HG02678 (cell line): ENCODE results near the gene DCAF5.
"Not testable (repeated sequence)": the region's sequence is repeated elsewhere in the genome, so short reads cannot be mapped to it uniquely, and the experiment has no call there.

Experiments used
- ATAC-seq: cut with Tn5 transposase; IDR thresholded peaks from one replicate; pipeline ENCODE4 v1.9.1; 2021; ENCODE audit warnings: mild to moderate bottlenecking, moderate library complexity; ENCODE audit not compliant: unreplicated experiment

The DCAF5 gene

GRCh38 chr14:69044296-69044695 is 108.6 kb downstream of the DCAF5 start:
- ATAC-seq, result no peak

DNA sequence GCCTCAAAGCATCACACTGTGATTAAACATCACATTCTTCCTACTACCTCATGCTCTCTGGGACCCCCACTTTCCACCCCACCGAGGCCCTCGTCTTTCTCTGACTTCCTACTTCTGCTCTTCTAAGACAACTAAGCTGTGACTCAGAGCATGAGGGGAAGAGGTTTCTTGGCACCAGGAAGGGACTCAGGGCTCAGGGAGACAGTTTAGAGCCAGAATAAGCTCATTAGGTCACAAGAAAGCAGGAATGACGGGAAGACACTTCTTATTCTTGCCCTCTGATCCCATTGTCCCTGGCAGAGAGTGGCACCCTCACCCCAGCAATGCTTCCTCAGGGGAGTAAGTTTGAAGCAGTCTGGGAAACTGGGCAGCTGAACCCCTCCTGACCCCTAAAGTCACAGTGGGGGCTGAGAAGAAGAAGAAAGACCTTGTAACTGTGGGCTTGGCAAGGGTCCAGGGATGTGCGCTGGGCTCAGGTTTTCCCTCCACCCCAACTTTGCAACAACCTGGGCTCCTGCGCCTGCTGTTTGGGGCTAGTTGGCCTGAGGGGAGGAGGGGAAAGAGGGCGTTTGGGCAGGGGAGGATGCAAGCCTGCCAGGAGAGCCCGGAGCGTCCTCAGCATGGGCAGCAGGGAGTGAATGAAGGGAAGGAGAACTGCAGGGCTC is 109.2 kb downstream of the DCAF5 start:
- no peak for ATAC-seq

- no peak for ATAC-seq
Observed at GRCh38 chr14:69042787-69043444, 110.0 kb downstream of the DCAF5 start.

DNA sequence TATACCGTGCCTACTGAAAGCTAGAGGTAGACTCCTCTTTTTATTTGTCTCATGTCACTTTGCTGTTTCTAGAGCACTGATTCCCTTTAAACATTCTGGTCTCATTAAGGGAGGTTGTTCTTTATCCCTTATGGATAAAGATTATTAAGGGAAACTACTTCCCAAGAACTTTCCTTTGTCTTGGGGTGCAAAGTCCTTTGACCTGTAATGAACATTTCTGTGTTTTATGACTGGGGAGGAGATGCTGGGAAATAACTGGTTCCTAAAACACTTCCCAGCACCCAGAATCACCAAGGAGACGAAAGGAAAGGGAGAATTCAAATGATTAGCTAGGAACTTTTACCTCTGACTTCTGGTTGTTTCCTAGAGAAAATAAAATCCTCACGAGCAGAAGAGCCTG is 110.6 kb downstream of the DCAF5 start:
- no peak for ATAC-seq

GRCh38 chr14:69041783-69042182 is 111.1 kb downstream of the DCAF5 start:
- no peak for ATAC-seq

- ATAC-seq, result no peak
Observed at GRCh38 chr14:69040353-69040752, 112.6 kb downstream of the DCAF5 start.

- ATAC-seq, result no peak
Observed at GRCh38 chr14:69039288-69039628, 113.7 kb downstream of the DCAF5 start.

DNA sequence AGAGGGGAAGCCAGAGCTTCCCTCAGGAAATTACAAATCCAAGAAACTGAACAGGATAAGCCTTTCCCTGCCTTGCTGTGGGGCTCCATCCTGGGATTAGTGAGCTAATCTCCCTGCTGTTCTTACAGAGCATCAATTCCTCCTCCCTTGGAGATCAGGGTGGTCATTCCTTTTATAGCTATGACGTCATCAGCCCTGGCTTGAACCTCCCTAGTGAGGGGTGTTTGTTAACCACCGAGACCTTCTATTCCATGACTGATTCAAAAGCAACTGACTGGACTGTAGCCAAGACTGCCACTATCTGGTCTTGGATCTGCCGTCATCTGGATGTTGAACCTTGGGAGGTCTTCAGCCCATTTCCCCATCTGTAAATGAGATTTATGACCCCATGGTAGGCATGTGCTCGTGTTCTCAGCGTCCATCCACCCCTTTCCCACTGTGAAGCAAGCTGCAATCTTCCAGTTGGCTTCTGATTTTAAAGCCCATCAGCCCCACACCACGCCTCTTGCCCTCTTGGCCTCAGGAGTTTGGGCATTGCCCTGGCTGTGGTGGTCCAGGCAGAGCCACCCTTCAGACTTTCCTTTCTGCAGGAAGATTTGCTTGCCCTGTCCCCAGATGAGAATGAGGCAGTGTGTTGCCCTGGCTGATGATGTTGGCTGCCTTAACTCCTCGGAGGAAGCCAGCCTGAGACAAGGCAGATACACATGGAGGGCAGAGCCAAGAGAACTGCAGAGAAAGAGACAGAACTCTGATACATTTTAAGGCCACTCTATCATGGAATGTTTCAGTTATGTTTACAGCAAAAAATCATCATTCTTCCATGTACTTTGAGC is 114.2 kb downstream of the DCAF5 start:
- ATAC-seq, result no peak

- no peak for ATAC-seq
Observed at GRCh38 chr14:69037790-69038454, 115.0 kb downstream of the DCAF5 start.

DNA sequence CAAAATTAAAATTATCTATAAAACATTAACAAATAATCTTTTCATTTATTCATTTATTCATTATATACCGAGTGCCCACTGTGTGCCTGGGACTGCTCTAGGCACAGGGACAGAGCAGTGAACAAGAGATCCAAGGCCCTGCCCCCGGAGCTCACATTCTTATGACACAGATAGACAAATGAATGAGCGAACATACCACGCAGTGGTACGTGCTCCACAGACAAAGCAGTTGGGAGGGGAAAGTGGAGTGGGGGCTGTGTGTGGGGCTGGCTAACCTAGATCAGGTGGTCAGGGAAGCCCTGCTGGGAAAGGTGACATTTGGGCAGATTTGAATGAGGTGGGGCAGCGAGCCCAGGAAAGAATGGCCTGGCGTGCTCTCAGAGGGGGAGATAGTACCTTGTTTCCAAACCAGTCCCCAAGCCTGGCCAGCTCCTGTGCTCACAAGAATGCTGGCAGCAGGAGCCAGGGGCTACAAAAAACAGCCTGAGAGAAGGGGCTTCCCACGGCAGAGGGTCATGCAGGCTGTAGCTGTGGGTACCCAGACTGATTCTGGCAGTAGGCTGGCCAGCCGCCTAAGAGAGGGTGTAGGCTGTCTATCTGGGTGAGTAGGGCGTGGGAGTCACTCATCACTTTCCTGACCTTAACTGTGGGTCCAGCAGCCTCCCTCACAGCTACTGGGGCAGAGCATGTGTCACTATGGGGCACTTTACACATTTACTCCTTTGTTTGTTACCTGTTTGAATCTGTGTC is 116.0 kb downstream of the DCAF5 start:
- ATAC-seq, result no peak

DNA sequence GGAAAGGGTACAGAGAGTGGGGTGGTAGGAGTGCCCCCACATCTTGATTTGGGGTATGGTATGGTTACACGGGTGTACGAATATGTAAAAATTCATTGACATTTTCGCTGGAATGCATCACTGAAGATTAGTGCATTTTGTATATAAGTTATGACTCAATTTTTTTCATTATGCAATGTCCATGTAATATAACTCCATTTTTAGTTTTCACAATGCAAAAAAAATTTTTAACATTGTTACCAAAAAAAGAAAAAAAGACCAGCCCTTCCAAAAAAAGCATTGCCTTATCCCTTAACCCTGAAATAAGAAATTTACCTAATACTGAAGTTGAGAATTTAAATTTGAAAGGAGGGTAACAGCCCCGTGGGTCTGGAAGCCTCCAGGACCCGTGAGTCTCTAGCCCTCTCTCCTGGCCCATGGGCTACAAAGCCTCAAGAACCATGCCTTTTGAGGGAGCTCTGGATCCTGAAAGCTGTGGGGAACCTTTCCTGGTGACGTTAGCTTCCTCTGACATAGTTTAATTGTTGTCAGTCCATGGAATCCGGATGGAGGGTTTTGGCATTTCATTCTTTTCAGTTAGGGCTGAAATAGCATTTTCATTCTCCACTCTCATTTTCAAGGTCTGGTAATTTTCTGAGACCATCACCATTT is 118.2 kb downstream of the DCAF5 start:
- ATAC-seq, result no peak

- no peak for ATAC-seq
Observed at GRCh38 chr14:69027242-69027913, 125.5 kb downstream of the DCAF5 start.

- no peak for ATAC-seq
Observed at GRCh38 chr14:69023035-69023434, 129.9 kb downstream of the DCAF5 start.

DNA sequence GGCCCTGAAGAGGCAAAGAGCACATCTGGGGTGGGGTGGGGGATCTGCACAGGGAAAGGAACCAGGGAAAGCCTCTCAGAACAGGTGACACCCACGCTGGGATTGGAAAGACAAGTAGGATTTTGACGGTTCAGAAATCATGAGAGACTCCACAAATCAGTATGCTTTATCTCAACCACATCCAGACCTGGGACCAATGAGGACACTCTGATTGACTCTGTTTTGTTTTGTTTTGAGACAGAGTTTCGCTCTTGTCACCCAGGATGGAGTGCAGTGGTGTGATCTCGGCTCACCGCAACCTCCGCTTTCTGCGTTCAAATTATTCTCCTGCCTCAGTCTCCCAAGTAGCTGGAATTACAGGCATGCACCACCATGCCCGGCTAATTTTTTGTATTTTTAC is 130.8 kb downstream of the DCAF5 start:
- not testable (repeated sequence) for ATAC-seq

DNA sequence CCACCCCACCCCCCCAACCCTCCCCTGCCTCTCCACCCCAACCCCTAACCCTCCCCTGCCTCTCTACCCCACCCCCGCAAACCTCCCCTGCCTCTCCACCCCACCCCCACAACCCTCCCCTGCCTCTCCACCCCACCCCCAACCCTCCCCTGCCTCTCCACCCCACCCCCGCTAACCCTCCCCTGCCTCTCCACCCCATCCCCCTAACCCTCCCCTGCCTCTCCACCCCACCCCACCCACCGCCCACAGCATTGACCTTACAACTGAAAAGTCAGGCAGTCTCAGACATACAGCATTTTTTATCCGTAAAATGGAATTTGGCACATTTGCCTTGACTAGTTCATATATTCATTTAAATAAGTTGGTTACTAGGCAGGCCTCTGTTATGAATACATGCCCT is 135.2 kb downstream of the DCAF5 start:
- ATAC-seq, result no peak

DNA sequence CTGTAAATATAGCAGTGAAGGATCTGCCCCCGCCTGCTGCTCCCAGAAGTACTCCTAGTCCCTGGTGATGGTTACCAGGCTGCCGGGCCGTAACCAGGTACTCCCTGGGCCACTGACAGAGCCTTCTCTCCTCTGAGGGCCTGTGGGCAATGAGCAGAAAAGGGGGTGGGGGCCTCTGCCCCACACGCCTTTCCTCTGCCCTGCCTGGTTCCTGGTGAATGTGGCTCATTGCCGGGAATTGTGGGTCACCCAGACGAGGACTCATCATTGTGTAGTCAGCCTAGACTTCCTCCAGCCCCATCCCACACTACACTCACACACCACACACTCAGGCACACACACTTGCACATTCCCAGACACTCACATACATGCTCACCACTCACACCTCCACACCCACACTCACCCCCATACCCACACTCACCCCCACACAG is 138.1 kb downstream of the DCAF5 start:
- no peak for ATAC-seq

DNA sequence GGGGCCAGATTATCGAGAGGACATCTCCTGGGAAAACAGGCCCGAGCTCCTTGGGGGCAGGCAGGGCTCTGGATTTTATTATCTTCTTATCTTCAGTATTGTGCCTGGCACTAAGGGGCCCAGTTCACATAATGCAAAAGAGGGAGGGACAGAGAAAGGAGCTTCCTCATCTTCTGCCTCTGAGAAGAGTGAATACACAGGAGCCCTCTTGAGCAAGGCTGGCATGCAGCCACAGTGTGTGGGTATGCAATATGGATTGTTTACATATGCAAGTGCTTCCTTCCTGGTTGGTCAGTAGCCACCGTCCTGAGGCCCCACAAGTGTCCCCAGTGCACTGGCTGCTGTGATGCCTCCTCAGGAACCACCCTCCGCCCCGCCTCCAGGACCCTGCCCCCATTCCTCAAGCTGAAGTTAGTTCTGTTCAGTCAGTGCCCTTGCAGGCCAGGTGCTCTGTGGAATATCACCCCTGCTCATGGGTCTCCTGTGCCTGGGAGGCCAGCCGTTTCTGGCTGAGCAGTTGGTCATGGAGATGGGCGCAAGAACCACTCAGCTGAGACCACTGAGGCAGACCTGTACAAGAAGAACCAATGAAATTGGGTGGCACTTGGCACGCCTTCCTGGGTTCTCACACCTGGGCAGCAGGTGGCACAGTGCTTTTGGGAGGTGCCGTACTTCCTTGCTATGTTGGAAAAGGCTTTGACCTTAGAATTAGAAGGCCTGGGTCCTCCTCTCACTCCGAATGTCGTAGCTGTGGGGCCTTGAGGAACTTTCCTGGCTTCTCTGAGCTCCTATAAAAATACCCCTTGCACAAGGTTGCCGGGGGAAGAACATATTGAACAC is 138.8 kb downstream of the DCAF5 start:
- no peak for ATAC-seq

DNA sequence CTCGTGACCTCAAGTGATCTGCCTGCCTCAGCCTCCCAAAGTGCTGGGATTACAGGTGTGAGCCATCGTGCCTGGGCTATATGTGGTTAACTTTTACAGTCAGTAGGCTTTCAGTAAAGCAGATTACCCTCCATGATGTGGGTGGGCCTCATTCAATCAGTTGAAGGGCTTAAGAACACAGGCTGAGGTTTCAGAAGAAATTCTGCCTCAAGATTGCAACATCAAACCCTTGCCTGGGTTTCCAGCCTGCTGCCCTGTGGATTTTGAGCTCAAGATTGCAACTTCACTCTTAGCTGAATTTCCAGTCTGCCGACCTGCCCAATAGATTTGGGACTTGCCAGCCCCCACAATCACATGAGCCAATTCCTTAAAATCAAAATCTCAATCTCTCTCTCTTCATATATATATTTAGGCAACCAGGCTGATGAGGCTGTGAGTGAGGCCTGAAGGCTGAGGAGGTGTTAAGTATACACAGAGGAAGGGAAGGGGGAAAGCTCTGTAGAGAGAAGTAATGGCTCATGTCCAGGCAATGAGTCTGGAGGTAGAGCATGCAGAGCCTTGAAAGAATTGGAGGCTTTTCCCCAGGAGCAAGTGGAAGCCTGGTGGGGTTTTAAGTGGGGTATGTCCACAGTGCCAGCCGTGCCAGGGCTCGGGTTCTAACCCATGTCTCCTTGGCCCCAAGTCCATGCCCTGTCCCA is 140.5 kb downstream of the DCAF5 start:
- no peak for ATAC-seq
